DMS79 (cell line): ENCODE results near the gene NSMF.
"Not testable (repeated sequence)": the region's sequence is repeated elsewhere in the genome, so short reads cannot be mapped to it uniquely, and the experiment has no call there.

ENCODE experiments used
- DNase-seq: peaks from one replicate; lab custom pipeline; 2025; lab: John Stamatoyannopoulos, UW

NSMF gene

DNA sequence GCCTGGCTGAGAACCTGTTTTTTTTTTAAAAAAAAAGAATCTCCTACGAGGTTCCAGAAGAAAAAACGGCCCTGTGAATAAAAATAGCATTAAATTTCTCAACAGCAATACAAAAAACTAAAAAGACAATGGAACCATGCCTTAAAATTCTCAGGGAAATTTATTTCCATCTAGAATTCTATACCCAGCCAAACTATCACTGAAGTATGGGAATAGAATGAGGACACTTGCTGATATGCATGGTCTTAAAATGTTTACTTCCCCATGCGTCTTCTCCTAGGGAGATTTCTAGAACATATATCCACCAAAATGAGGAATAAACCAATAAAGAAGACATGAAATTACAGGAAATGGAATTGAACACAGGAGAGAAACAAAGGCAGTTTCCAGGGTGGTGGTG, 16.5 kb upstream of the NSMF start:
- DNase-seq: no peak

DNA sequence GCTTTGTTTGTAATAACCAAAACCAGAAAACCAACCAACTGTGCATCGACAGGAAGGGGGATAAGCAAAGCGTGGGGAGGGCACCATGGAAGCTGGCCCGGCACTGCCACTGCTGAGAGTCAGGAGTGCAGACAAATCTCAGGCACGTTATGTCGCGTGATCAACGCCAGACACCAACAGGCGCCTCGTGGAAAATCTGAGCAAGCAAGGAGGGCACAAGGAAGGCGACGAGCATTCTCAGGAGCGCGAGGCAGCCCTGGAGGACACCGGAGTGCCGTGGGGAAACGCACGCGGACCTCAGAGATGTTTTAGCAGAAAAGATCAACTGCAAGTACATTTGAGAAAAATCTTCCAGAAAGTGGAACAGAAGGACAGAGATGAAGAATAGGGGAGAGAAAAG, 15.1 kb upstream of the NSMF start:
- DNase-seq: no peak

- no peak for DNase-seq
These were observed 11.7 kb upstream of the NSMF start for GRCh38 chr9:137470785-137471184.

GRCh38 chr9:137467896-137468295, 8.8 kb upstream of the NSMF start:
- DNase-seq: no peak

GRCh38 chr9:137467161-137467581, 8.0 kb upstream of the NSMF start:
- no peak for DNase-seq

GRCh38 chr9:137466389-137467085, 7.4 kb upstream of the NSMF start:
- DNase-seq: not testable (repeated sequence)

DNA sequence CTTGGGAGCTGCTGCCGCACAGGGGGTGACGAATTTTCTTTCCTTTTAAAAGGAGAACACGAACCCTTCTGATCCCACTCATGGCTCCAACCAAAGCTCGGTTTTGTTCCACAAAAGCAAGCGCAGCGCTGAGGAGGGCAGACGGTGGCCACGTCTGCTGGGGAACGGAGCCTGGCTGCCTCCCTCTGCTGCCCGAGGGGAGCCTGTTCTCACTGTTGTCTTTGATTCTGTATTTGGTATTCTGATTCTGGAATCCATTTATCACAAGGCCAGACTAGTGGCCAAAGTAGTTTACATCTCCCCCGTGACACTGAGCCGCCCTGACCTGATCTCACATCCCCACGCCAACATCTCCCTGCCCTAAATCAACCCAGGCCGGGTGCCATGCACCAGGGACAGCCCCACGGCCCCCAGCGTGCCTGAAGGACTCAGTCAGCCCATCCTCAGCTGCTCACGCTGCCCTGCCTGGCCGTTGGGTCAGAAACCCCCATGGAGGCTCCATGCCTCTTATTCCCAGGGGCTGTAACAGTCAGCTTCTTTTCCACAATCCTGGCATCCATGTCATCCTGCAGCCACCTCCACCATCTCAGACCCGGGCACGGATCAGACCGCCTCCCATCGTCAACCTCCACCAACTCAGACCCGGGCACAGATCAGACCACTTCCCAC, 6.7 kb upstream of the NSMF start:
- DNase-seq: no peak

GRCh38 chr9:137465000-137465719, 6.0 kb upstream of the NSMF start:
- DNase-seq: no peak

DNA sequence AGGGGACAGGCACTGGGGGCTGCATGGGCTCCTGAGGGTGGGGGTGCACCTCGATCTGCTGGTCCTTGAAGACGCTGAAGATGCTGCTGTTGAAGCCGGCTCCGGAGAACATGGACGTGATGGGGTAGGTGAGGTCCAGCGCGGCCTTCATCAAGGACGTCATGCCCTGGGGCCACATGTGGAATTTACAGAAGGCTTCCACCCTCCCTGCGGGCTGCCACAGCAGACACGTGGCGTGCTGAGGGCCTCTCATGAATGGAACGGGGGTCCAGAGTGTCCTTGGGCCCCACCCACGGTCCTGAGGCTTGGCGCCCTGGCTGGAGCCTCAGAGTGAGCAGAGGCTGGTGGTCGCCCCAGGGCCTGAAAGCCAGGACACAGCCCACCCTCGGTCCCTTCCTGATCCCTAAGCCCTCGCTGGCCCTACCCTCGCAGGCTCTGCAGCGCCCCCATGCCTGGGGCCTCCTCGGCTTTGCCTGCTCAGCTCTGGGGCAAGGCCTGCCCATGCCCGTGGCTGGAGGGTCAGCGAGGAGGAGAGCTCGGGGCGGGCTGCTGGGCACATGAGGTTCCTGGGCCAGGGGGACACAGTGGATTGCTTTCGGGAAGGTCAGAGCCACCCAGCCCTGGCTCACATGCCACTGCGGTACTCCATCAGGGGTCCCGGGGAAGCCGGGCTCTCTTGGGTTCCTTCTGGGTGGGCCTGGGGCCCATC, 5.3 kb upstream of the NSMF start:
- no peak for DNase-seq

DNA sequence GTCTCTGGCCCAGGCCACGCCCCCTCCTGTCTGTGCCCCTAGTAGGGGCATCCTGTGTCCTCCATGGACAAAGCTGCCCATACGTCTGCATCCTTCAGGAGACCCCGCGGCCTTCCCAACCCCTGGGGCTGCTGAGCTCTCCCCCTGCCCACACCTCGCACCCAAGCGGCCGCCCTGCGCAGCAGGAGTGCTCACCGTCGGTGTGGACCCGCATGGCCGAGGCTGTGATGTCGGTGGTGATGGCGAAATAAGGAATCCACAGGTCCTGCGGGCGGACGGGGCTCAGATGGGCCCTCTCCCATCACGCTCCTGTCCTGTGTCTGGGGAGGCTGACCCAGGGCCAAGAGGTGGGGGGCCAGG, 4.8 kb upstream of the NSMF start:
- no peak for DNase-seq

DNA sequence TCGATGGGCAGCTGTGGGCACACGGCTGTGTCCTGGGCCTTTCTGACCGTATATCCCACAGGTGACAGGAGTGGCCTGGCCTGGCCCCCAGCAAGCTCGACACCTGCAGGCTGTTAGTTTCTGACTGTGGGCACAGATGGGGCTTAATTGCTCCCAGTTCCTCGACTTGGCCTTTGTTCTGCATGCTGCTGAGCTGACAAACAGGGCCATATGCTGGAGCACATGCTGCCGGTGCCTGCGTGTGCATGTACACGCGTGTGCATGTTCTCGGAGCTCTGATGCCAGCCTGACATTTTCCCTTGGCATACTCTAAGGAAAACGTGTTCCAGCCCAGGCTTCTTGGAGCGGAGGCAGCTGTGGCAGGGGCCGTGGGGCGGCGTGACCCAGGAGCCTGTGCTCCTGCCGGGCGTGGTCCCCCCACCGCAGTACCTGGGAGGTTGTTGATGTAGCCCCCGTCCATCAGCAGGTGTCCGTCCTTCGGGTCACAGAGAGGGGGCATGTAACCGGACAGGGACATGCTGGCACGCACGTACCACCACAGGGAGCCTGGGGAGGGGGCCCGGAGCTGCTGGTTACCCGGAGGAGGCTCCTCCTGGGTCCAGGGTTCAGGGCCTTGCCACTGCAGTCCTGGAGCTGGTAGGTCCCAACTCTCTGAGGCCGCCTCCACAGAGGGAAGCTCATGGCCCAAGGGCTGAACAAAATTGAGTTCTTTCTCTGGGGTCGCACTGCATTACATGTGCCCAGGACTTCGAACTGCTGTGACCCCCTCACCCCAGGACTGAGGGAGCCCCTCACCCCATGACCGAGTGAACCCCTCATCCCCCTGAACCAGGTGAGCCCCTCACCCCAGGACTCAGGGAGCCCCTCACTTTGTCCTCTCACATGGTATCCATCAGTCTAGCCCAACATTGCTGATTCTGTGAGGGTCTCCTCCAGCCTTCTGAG, 4.1 kb upstream of the NSMF start:
- DNase-seq: no peak

GRCh38 chr9:137462396-137462985, 3.4 kb upstream of the NSMF start:
- no peak for DNase-seq

DNA sequence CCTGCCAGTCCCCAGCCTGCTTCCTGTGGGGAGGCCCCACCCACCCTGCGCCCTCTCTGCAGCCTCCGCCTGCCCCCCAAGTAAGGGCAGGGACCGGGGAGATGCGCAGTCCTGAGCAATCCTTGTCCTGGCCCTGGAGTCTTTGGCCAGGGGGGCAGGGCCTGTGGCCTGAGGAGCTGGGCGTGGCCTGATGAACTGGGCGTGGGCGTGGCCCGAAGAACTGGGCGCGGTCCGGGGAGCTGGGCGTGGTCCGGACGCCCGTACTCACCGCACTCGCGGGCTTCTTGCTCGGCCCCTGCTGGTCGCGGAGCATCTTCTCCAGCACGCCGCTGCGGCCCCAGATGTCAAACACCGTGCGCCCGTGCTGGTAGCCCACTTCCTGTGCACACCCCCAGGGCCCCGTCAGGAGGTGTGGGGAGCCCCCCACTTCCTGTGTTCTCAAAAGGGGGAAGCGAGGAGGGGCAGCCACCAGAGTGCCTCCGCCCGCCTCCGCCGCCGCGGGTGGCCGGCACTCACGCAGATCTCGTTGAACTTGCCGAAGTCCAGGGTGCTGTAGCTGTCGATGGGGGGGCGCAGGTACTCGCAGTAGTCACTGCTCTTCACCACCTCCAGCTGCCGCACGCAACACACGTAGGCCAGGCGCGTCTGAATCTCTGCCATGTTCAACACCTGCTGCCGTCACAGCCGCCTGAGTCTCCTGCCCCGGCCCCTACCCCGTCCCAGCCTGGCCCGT, 2.7 kb upstream of the NSMF start:
- DNase-seq: no peak

DNA sequence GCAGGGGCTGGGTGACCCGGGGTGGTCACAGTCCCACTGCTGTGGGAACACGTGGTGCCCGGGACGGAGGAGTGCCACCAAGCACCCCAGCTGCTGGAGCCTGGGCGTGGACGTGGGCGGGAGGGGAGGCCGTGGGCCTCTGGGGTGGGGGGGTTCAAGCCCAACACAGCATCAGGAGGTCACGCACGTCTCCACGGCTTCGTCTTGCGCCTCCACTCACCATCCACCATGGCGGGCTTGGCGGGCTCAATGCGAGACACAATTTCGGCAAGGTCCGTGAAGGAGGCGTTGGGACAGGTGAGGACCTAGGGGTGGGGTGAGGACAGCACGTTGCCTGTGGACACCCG, 2.2 kb upstream of the NSMF start:
- no peak for DNase-seq

DNA sequence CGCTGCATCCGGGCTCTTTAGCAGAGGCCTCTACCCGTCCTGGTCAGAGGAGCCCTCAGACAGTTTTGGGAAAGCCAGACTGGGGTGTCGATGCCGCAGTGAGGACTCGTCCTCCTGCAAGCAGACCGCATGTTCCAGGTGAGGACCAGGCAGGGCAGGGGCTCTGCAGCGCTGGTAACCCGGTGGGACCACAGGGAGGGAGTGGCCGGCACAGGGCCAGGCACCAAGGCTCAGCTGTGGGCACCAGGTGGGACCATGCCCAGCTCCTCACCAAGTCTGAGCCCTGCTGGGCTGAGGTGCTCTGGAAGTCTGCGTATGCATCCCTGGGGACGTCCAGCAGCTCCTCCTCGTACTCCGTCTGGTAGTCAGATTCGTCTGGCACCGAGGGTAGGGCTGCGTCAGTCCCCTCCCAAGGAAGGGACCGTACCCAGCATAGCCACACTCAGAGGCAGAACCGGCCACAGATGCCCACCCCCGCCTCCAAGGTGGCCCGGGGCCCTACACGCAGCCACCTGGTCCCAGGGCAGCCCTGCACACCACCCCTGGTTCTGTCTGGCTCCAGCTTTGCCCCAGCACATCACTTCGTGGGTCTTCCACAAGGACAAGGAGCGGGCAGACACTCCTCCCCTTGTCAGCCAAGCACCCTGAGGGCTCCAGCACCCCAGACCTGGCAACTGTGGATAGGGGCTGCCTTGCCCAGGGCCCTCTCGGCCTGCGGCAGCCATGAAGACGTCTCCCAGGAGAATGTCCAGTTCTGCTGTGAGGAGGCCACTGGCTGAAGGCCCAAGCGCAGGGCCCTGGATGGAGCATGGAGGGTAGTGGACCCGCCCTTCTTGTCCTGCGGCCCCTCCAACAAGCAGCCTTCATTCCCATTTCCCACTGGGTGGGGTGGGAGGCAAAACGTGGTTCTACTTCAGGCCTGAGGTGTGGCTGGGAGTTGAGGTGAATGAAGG, 1.5 kb upstream of the NSMF start:
- no peak for DNase-seq

DNA sequence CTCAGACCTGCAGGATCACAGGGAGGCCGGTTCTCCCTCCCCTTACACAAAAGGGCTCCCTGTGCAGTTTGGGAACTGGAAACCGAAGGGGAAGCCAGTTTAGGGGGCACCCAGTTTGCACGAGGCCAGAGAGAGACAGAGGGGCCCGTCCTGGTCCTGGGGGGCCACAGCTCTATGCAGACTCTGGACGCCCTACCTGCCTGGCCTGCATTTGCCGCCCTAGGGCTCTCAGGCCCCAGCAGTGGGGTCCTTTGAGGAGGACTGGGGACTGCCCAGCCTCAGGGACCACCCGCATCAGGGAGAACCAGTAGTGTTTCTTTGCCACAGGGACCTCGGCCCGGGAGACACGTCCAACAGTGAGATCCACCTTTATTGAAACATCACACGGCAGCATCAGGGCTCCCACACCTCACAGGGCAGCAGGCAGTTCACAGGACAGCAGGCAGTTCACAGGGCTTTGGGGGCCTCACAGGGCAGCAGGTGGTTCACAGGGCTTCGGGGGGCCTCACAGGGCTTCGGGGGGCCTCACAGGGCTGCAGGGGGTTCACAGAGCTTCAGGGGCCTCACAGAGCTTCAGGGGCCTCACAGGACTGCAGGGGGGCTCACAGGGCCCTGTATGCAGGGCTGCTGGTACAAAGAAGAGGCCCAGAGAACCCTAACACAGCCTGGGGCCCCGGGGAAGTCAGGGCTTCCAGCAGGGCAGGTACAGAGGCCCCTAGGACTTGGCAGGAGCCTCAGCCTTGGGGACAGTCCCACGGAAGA, 648 bp upstream of the NSMF start:
- DNase-seq: no peak

DNA sequence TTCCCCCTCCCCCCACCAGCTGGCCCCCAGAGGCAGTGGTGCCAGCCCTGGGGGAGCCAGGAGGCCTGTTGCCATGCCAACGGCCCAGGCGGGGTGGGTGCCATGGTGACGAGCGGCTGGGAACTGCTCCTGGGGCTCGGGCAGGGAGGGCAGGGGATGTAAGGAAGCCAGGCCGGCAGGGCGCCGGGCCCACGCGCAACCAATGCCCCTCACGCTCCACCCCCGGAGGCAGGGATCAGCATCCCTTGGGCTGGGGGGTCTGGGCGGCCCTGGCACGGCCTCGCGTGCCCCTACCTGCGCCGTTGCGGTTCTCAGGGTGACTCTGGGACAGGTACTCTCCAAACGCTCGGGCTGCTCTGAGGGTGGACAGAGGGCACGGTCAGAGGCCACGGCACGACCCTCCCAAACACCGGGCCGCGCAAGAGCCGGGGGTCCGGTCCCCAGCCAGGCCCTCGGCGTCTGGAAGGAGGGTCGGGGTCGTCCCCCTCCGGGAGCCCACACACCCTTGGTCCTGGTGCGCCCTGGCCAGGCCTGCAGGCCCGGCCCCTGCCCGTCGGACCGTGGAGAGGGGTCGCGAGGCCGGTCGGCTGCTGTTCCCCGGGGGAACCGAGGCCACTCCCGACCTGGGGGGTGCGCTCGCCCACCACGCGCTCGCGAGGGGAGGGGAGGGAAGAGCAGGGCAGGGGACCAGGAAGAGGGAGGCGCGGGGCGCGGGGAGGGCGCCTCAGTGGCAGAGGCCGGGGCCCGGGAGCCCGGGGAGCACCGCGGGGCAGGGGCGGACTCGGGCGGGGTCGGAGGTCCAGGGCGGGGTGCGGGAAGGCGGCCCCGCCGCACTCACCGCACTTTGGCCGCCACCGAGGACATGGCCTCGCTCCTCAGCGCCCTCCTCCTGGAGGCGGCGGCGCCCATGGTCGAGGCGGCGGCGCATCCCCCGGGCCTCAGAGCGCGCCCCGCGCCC, 661 bp downstream of the NSMF start:
- DNase-seq: peak; percentile 45
